PFSK-1 (cell line): ENCODE measurements around the gene CCDC88C.

ENCODE experiments used
- FOXP2 ChIP-seq: optimal IDR thresholded peaks from 2 replicates; pipeline ENCODE3; 2011; ENCODE audit warnings: borderline replicate concordance, control low read depth, inconsistent platforms; ENCODE audit not compliant: insufficient read depth; ENCODE audit errors: extremely low read length, extremely low read depth
- POLR2AphosphoS5 ChIP-seq: IDR thresholded peaks from 2 replicates; pipeline ENCODE4 v1.6.1; 2012; ENCODE audit warnings: low read depth, mild to moderate bottlenecking, control low read depth, low read length, moderate library complexity
- SIN3A ChIP-seq: IDR thresholded peaks from 2 replicates; pipeline ENCODE4 v1.6.1; 2012; ENCODE audit warnings: mild to moderate bottlenecking, low read length, moderate library complexity, borderline replicate concordance; ENCODE audit not compliant: insufficient read depth
- TAF1 ChIP-seq: IDR thresholded peaks from 2 replicates; pipeline ENCODE4 v1.6.1; 2012; ENCODE audit warnings: low read length, control low read depth, borderline replicate concordance; ENCODE audit not compliant: insufficient read depth
- TF ChIP-seq, protein P1 (sequence below), 2 experiments: IDR thresholded peaks; 2 replicates each; pipeline versions ENCODE4 v1.6.1 to v1.8.0; 2011 to 2012; ENCODE audit warnings: low read depth in 2 of 2, low read length in 2 of 2, control low read depth in 1 of 2, inconsistent platforms in 1 of 2, mild to moderate bottlenecking in 1 of 2, moderate library complexity in 1 of 2; ENCODE audit not compliant: insufficient read depth in 1 of 2

Gene CCDC88C

DNA sequence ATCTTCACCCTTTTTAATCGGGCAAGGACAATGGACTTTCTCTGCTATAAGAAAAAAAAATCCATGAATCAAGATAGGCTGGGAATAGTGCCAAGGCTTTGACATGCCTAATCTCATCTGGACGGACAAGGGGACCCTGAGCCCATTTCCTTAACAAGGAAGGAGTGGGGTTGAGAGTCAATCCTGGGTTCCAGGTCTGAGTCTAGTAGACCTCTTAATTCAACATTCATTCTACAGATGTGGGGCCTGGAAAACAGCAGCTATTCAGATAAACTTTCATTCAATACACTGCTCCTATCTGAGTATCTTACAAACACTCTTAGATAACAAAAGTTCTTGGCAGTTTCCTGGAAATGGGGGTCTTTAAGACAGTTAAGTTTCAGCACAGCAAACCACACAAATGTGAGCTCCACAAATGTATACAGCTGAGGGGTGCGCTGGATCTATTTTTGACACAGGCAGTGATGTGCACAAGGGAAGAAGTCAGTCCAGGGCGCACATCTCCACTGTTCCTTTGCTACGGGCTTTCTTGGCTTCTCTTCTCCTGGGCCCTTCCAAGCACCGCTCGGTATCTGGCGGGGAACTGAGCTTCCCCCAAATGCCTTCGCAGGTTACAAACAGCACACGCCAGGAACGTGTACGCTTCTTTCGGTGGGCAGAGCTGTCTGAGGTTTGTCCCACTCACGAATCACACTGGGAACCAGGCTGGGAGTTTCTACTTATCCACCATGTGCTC lies 90.9 kb downstream of the CCDC88C start:
- no peak for TF ChIP-seq POLR2AphosphoS5

DNA sequence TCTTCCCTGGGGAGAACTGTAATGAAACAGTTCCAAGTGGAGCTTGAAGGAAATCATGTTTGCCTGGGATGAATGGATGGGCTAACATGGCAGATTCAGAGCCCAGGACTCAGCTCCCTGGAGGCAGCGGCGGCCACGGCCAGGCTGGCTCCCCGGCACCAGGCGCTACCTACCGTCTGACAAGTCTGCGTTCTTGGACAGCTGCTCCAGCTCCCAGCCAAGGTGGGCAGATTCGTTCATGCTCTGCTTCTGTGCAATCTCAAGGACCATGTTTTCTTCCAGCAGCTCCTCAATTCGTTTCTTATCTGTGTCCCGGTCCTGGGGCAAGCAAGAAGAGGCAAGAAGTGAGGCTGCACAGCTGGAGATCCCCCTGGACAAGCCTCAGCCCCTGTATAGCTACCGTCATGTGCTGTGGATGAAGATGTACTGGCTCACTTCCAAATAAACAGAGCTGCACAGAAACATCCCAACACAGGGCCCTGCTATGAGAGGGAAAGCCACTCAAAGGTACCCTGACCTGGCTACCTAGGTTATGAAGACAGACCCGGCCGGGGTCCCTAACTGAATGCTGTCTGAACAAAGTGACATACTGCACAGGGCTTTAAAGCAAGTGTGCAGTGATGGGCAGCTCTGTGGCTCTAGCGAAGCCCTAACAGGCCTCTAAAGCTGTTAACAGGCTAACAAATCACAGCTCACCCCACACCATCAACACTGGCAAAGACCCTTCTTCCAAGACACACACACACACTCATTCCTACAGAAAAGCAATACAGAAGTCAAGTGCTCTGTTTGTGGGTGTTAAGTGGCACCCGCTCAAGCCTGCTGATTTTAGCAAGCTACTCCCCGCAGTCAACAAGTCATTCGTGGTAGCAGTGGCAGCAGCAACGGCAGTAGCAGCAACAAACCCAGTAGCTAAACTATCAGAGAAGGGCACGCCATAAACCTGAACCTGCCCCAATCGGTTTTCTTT lies 92.7 kb downstream of the CCDC88C start:
- TF ChIP-seq TAF1 (no peak), SIN3A (no peak)
- TF ChIP-seq, protein P1, sequence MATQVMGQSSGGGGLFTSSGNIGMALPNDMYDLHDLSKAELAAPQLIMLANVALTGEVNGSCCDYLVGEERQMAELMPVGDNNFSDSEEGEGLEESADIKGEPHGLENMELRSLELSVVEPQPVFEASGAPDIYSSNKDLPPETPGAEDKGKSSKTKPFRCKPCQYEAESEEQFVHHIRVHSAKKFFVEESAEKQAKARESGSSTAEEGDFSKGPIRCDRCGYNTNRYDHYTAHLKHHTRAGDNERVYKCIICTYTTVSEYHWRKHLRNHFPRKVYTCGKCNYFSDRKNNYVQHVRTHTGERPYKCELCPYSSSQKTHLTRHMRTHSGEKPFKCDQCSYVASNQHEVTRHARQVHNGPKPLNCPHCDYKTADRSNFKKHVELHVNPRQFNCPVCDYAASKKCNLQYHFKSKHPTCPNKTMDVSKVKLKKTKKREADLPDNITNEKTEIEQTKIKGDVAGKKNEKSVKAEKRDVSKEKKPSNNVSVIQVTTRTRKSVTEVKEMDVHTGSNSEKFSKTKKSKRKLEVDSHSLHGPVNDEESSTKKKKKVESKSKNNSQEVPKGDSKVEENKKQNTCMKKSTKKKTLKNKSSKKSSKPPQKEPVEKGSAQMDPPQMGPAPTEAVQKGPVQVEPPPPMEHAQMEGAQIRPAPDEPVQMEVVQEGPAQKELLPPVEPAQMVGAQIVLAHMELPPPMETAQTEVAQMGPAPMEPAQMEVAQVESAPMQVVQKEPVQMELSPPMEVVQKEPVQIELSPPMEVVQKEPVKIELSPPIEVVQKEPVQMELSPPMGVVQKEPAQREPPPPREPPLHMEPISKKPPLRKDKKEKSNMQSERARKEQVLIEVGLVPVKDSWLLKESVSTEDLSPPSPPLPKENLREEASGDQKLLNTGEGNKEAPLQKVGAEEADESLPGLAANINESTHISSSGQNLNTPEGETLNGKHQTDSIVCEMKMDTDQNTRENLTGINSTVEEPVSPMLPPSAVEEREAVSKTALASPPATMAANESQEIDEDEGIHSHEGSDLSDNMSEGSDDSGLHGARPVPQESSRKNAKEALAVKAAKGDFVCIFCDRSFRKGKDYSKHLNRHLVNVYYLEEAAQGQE (IDR thresholded peaks at IDR 0.05; ENCODE audit: insufficient read depth in 1 of 2, low read depth in 2 of 2, low read length in 2 of 2), result no peak

DNA sequence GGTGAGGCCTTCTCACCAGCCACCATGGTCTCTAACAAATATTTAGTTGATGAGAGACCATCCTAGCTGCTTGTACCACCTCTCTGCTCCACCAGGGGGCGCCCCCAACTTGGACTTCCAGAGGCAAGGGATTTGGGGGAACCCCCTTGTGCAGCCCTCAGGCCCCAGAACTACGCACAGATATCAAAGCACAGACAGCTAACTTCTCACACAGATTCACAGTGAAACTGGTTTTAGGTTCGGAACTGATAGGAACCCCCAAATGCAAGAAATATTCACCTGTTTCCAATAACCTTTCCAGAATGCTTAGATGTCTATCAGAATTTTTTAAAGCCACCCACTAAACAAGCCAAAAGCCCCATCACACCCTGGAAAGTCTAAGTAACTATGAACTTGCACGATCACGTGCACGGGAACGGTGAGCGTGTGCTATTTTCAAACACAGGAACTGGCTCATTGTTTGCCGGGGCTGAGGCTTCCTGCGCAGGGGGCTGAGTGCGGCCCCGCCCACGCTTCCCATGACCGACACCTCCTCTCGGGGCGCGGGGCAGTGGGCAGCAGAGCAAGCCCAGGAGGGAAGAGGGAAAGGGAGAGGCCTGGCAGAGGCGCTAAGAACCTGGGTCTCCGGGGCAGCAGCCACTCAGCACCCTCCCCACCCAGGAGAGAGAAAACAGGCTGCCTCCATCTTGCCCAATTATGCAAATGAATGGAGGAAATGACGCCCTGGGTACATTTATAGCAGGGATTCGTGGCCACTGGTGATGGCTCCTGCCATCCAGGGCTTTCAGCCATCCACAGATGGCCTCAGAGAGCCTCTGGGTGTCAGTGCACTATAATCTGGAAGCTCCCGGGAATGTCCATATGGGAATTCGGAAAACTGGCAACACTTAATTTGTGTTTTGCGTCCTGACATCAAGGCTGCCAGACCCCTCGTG lies 93.7 kb downstream of the CCDC88C start:
- peak; percentile 25 for TF ChIP-seq FOXP2
- TF ChIP-seq, protein P1 (IDR thresholded peaks at IDR 0.05; ENCODE audit: insufficient read depth in 1 of 2, low read depth in 2 of 2, low read length in 2 of 2), result peak in 1 of 2 experiments; percentile 15; a peak in 1 of 4 replicates
- no peak for TF ChIP-seq POLR2AphosphoS5

DNA sequence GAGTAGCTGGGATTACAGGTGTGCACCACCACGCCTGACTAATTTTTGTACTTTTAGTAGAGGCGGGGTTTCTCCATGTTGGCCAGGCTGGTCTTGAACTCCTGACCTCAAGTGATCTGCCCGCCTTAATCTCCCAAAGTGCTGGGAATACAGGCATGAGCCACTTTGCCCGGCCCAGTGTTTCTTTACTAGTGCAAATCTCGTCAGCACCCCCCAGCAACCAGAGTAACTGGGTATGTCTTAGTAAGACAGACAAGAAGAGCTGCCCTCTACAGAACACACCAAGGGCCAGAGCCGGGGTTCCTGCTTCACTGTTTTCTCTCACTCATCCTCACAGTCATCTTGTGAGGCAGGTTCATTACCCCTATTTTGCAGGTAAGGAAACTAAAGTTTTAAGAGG lies 94.6 kb downstream of the CCDC88C start:
- TF ChIP-seq TAF1 (no peak), SIN3A (no peak), POLR2AphosphoS5 (no peak), FOXP2 (no peak)
- TF ChIP-seq, protein P1 (IDR thresholded peaks at IDR 0.05; ENCODE audit: insufficient read depth in 1 of 2, low read depth in 2 of 2, low read length in 2 of 2), result no peak

DNA sequence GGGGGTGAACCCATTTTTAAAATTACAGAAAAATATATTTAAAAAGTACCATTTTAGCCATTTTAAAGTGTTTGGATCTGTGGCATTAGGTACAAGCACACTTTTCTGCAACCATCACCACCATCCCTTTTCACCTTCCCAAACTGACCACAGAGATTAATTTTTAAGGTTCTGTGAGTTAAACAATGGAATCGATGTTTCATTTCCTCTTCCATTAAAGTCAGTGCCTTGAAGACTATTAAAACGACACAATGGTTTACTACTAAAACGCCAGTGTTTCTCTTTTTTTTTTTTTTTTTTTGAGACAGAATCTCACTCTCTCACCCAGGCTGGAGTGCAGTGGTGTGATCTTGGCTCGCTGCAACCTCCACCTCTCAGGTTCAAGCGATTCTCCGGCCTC lies 95.0 kb downstream of the CCDC88C start:
- TF ChIP-seq POLR2AphosphoS5 (no peak), FOXP2 (no peak), SIN3A (no peak), TAF1 (no peak)
- TF ChIP-seq, protein P1 (IDR thresholded peaks at IDR 0.05; ENCODE audit: insufficient read depth in 1 of 2, low read depth in 2 of 2, low read length in 2 of 2), result no peak
